ENCODE data around the gene PLEKHA7.

Gene PLEKHA7

GRCh38 chr11:16876837-16877236 lies 137.4 kb downstream of the PLEKHA7 start:
- TF ChIP-seq, protein P1, sequence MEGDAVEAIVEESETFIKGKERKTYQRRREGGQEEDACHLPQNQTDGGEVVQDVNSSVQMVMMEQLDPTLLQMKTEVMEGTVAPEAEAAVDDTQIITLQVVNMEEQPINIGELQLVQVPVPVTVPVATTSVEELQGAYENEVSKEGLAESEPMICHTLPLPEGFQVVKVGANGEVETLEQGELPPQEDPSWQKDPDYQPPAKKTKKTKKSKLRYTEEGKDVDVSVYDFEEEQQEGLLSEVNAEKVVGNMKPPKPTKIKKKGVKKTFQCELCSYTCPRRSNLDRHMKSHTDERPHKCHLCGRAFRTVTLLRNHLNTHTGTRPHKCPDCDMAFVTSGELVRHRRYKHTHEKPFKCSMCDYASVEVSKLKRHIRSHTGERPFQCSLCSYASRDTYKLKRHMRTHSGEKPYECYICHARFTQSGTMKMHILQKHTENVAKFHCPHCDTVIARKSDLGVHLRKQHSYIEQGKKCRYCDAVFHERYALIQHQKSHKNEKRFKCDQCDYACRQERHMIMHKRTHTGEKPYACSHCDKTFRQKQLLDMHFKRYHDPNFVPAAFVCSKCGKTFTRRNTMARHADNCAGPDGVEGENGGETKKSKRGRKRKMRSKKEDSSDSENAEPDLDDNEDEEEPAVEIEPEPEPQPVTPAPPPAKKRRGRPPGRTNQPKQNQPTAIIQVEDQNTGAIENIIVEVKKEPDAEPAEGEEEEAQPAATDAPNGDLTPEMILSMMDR (IDR thresholded peaks at IDR 0.05), result no peak
- no peaks in the 10 kb centered on the region for H3K36me3 ChIP-seq
- DNase-seq, result no peak
- no peaks in the 10 kb centered on the region for H3K27me3 ChIP-seq
- H3K9me3 ChIP-seq, result no peaks in the 10 kb centered on the region
- peaks cover 0 to 15% (median 0%) of the 10 kb centered on the region in 4 donors for H3K4me1 ChIP-seq
- H3K4me3 ChIP-seq, result no peak overlapping the region
- intact Hi-C loops (cut with DNase I; ENCODE audit: low total_unique reads), result no loop called here
- H3K27ac ChIP-seq, result no peak overlapping the region

- H3K36me3 ChIP-seq, result no peaks in the 10 kb centered on the region
- no peaks in the 10 kb centered on the region for H3K27me3 ChIP-seq
- TF ChIP-seq, protein P1 (IDR thresholded peaks at IDR 0.05), result no peak
- intact Hi-C loops (cut with DNase I; ENCODE audit: low total_unique reads), result no loop called here
- H3K4me1 ChIP-seq, result peaks cover 0 to 8% (median 0%) of the 10 kb centered on the region in 4 donors
- DNase-seq, result no peak
- no peak overlapping the region for H3K4me3 ChIP-seq
- H3K27ac ChIP-seq, result no peak overlapping the region
- H3K9me3 ChIP-seq, result no peaks in the 10 kb centered on the region
Observed at GRCh38 chr11:16876053-16876752, 138.0 kb downstream of the PLEKHA7 start.

DNA sequence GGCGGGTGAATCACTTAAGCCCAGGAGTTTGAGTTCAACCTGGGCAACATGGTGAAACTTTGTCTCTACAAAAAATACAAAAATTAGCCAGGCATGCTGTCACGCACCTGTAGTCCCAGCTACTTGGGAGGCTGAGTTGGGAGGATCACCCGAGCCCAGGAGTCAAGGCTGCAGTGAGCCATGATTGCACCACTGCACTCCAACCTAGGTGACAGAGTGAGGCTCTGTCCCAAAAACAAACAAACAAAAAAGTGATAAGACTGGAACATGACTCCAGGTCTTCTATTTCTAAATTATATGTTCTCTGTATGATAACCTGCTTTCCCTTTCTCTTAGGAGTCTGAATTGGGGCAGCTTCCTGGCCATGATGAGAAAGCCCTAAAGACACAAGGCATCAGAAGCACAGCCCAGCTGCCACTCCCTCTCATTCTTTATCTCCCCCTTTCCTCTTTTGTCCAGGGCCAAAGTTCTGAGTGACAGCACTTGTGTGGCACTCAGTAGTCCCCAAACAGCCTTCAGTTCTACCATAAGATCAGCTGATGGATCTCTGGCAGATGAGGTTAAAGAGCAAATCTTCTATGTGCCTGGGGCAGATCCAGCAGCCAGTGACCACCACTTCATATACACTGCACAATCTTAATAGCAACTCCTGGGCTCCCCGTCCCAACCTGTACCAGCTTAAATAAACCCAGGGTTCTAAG lies 139.8 kb downstream of the PLEKHA7 start:
- DNase-seq, result no peak
- Histone ChIP-seq H3K27ac (no peak overlapping the region), H3K36me3 (no peaks in the 10 kb centered on the region), H3K4me3 (no peak overlapping the region), H3K9me3 (no peaks in the 10 kb centered on the region), H3K4me1 (peaks cover 0 to 4% (median 0%) of the 10 kb centered on the region in 4 donors), H3K27me3 (no peaks in the 10 kb centered on the region)
- TF ChIP-seq, protein P1 (IDR thresholded peaks at IDR 0.05), result no peak
- intact Hi-C loops (cut with DNase I; ENCODE audit: low total_unique reads), result no loop called here

DNA sequence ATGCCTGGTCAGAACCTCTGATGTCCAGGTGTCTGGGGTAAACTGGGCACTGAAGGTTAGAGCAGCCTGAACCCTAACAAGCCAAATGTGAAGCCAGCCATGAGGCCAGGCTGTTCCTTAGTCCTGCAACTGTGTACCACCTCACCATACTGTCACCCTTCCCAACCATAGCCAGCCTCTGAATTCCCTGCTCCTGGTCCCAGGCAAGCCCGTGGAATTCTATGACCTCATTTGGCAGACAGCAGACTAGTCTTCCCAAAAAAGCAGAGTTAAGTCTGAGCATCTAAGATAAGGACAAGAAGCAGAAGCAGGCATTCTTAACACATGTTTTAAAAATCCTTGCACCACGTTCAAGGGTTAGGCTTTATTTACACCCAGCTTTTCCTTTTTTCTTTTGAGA lies 140.9 kb downstream of the PLEKHA7 start:
- Histone ChIP-seq H3K4me1 (peaks cover 0 to 4% (median 0%) of the 10 kb centered on the region in 4 donors), H3K4me3 (no peak overlapping the region), H3K27ac (no peak overlapping the region), H3K36me3 (peaks cover 0 to 4% (median 0%) of the 10 kb centered on the region in 3 donors), H3K9me3 (no peaks in the 10 kb centered on the region), H3K27me3 (no peaks in the 10 kb centered on the region)
- intact Hi-C loops (cut with DNase I; ENCODE audit: low total_unique reads), result no loop called here
- DNase-seq, result no peak
- TF ChIP-seq, protein P1 (IDR thresholded peaks at IDR 0.05), result no peak

DNA sequence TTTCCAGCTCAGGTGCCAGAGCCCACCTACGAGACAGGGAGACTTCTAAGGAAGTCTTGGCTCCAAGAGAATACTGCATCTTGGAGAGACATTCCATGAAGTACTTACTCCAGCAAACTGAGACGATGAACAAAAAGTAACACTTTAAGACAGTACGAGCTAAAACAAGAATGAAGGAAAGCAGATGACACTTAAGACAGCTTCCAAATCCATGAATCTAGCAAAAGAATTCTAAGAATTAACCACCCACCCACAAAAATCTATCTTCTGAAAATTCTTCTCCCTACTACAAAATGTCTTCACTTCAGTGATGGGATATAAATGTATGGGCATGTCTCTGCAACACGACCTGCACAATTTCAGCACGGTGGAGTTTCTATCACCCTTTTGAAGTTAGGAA lies 142.8 kb downstream of the PLEKHA7 start:
- Histone ChIP-seq H3K36me3 (peaks cover 0 to 7% (median 0%) of the 10 kb centered on the region in 3 donors), H3K9me3 (no peaks in the 10 kb centered on the region), H3K27ac (no peak overlapping the region), H3K4me3 (no peak overlapping the region), H3K27me3 (no peaks in the 10 kb centered on the region), H3K4me1 (no peaks in the 10 kb centered on the region)
- intact Hi-C loops (cut with DNase I; ENCODE audit: low total_unique reads), result no loop called here
- no peak for DNase-seq
- TF ChIP-seq, protein P1 (IDR thresholded peaks at IDR 0.05), result no peak

Data from tibial artery (tissue), 4 donors.